ENCODE data around the gene IQCK.

The IQCK gene

GRCh38 chr16:19717314-19717713 lies 757 bp upstream of the IQCK start:
- no peak for DNase-seq (ENCODE audit: low read depth)

- no peak for DNase-seq (ENCODE audit: low read depth)
Measured at GRCh38 chr16:19718624-19718965, 524 bp downstream of the IQCK start.

GRCh38 chr16:19722269-19722952 lies 4.3 kb downstream of the IQCK start:
- peak; percentile 36 for DNase-seq (ENCODE audit: low read depth)

- DNase-seq (ENCODE audit: low read depth): no peak
Measured at GRCh38 chr16:19722981-19723380, 4.9 kb downstream of the IQCK start.

- no peak for DNase-seq (ENCODE audit: low read depth)
Measured at GRCh38 chr16:19728636-19728965, 10.5 kb downstream of the IQCK start.

GRCh38 chr16:19733551-19733950 lies 15.5 kb downstream of the IQCK start:
- DNase-seq (ENCODE audit: low read depth): no peak

- no peak for DNase-seq (ENCODE audit: low read depth)
Measured at GRCh38 chr16:19735074-19735867, 17.2 kb downstream of the IQCK start.

- DNase-seq (ENCODE audit: low read depth): no peak
Measured at GRCh38 chr16:19737306-19738038, 19.4 kb downstream of the IQCK start.

- DNase-seq (ENCODE audit: low read depth): no peak
Measured at GRCh38 chr16:19741354-19741753, 23.3 kb downstream of the IQCK start.

- no peak for DNase-seq (ENCODE audit: low read depth)
Measured at GRCh38 chr16:19743816-19744159, 25.7 kb downstream of the IQCK start.

GRCh38 chr16:19744670-19745069 lies 26.6 kb downstream of the IQCK start:
- DNase-seq (ENCODE audit: low read depth): no peak

GRCh38 chr16:19745286-19746010 lies 27.4 kb downstream of the IQCK start:
- DNase-seq (ENCODE audit: low read depth): no peak

- no peak for DNase-seq (ENCODE audit: low read depth)
Measured at GRCh38 chr16:19746561-19746960, 28.5 kb downstream of the IQCK start.

GRCh38 chr16:19748389-19749168 lies 30.5 kb downstream of the IQCK start:
- no peak for DNase-seq (ENCODE audit: low read depth)

- no peak for DNase-seq (ENCODE audit: low read depth)
Measured at GRCh38 chr16:19749571-19750080, 31.6 kb downstream of the IQCK start.

- DNase-seq (ENCODE audit: low read depth): no peak
Measured at GRCh38 chr16:19751478-19752385, 33.7 kb downstream of the IQCK start.

- no peak for DNase-seq (ENCODE audit: low read depth)
Measured at GRCh38 chr16:19753815-19754643, 36.0 kb downstream of the IQCK start.

GRCh38 chr16:19754644-19755036 lies 36.6 kb downstream of the IQCK start:
- no peak for DNase-seq (ENCODE audit: low read depth)

GRCh38 chr16:19755268-19755667 lies 37.2 kb downstream of the IQCK start:
- no peak for DNase-seq (ENCODE audit: low read depth)

GRCh38 chr16:19757026-19757425 lies 39.0 kb downstream of the IQCK start:
- DNase-seq (ENCODE audit: low read depth): no peak

Measured in CMK (cell line).